ENCODE measurements around the gene TTK. TPM values are rescaled to one million over a fixed set of nuclear protein-coding genes. Genes with fewer than 3 reads are reported as not detected.
A peak's percentile ranks its signal among the peaks of the same experiment; 100 is the strongest.

Gene TTK
- total and polyA plus RNA-seq, 2 experiments from 2014 or later = 50.7 to 79.6 TPM

DNA sequence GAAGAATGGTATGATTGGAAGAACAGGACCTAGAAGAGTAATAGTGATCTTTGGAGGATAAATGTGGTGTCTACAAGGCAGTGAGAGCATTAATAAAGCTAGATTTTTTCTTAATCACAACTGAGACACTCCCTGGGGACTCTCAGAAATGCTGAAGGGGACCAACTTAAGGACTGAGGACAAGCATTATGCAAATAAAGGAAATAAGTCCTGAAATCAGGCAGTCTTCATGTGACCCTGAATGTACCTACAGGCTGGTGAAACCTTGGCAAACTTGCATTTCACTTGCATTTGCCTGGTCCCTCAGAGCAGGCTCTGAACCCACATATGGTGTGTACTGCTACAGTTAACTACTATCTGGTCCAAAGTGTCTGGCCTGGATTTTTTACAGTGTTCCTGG lies 19.3 kb upstream of the TTK start (continued):
- TF ChIP-seq JUNB (IDR thresholded peaks at IDR 0.05; ENCODE audit: unreplicated experiment) (no peak), ZNF331 (CRISPR knock-in tag; IDR thresholded peaks at IDR 0.05; ENCODE audit: low read depth) (no peak), ETS1 (IDR thresholded peaks at IDR 0.05) (no peak), STAT1 (IDR thresholded peaks at IDR 0.05; ENCODE audit: unreplicated experiment) (no peak), EZH2phosphoT487 (IDR thresholded peaks at IDR 0.05; ENCODE audit: unreplicated experiment) (no peak)

- H3K27ac ChIP-seq (ENCODE audit: low read depth) = no peak overlapping the region
- peaks cover 10% of the 10 kb centered on the region for H3K9me3 Mint-ChIP-seq
- no peak for DNase-seq (ENCODE audit: low spot score)
- no peaks in the 10 kb centered on the region for H3K9me2 ChIP-seq (ENCODE audit: insufficient read depth)
- H3F3A ChIP-seq (replicated peaks; ENCODE audit: low read depth) = peaks cover 5% of the 10 kb centered on the region; the same call in 1 of the 2 replicates
- no peak overlapping the region for H3K27ac Mint-ChIP-seq
- no peaks in the 10 kb centered on the region for H4K20me1 ChIP-seq (replicated peaks; ENCODE audit: insufficient read depth)
- peaks cover 8% of the 10 kb centered on the region; the same call in 2 of the 3 replicates for H3K36me3 Mint-ChIP-seq (ENCODE audit: low read depth)
- peak overlapping the region; percentile 18; the same call in 1 of the 2 replicates for H2AFZ ChIP-seq
- H3K4me1 ChIP-seq (ENCODE audit: insufficient read depth) = peaks cover 20% of the 10 kb centered on the region
- no peak overlapping the region for H3K4me3 ChIP-seq
- H3K79me2 ChIP-seq (replicated peaks; ENCODE audit: insufficient read depth) = no peaks in the 10 kb centered on the region
- H3K27me3 Mint-ChIP-seq (ENCODE audit: insufficient read depth, low read depth, poor library complexity) = peaks cover 5% of the 10 kb centered on the region
- no peak overlapping the region for H3K4me3 Mint-ChIP-seq
- H3K4me2 ChIP-seq = no peak overlapping the region
- ATAC-seq = no peak
- H3K36me3 ChIP-seq (ENCODE audit: insufficient read depth) = no peaks in the 10 kb centered on the region
- H3K4me1 Mint-ChIP-seq = peaks cover 20% of the 10 kb centered on the region
- no peaks in the 10 kb centered on the region for H3K27me3 ChIP-seq (ENCODE audit: insufficient read depth)
- TF ChIP-seq CTCF (conservative IDR thresholded peaks at IDR 0.05; ENCODE audit: low read depth in 2 of 2) (no peak), NANOG (IDR thresholded peaks at IDR 0.05; ENCODE audit: borderline replicate concordance) (no peak), ZNF114 (CRISPR knock-in tag; IDR thresholded peaks at IDR 0.05) (no peak), ZNF462 (CRISPR knock-in tag; IDR thresholded peaks at IDR 0.05) (no peak), ZNF331 (CRISPR knock-in tag; IDR thresholded peaks at IDR 0.05; ENCODE audit: low read depth) (no peak), CREB1 (CRISPR knock-in tag; IDR thresholded peaks at IDR 0.05; ENCODE audit: low read depth) (no peak), EZH2phosphoT487 (IDR thresholded peaks at IDR 0.05; ENCODE audit: unreplicated experiment) (no peak), STAT1 (IDR thresholded peaks at IDR 0.05; ENCODE audit: unreplicated experiment) (no peak), POLR2AphosphoS5 (IDR thresholded peaks at IDR 0.05; ENCODE audit: low read depth) (no peak), JUNB (IDR thresholded peaks at IDR 0.05; ENCODE audit: unreplicated experiment) (no peak), REST (IDR thresholded peaks at IDR 0.05; ENCODE audit: unreplicated experiment) (no peak)
These were observed 14.8 kb upstream of the TTK start for GRCh38 chr6:79989641-79990040.
